Activated gamma-delta T cell treated with Interleukin-2 at 50 U/mL for 16 hours (primary cell): Measurements from ENCODE around the gene GPATCH1.
"Not testable (repeated sequence)": the region's sequence is repeated elsewhere in the genome, so short reads cannot be mapped to it uniquely, and the experiment has no call there.

Experiments used
- DNase-seq: peaks from one replicate; pipeline ENCODE4 v3.0.0-alpha.2; 2020

The GPATCH1 gene

DNA sequence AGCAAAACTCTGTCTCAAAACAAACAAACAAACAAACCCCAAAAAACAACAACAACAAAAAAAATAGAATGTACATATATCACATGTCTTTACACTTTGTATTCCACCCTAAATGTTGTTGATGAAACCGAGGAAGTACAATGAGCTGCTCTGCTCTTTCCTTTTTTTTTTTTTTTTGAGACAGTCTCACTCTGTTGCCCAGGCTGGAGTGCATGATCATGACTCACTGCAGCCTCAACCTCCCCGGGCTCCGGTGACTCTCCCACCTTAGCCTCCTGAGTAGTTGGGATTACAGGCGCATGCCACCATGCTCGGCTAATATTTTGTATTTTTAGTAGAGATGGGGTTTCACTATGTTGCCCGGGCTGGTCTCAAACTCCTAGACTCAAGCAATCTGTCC lies 82.5 kb downstream of the GPATCH1 start:
- no peak for DNase-seq

DNA sequence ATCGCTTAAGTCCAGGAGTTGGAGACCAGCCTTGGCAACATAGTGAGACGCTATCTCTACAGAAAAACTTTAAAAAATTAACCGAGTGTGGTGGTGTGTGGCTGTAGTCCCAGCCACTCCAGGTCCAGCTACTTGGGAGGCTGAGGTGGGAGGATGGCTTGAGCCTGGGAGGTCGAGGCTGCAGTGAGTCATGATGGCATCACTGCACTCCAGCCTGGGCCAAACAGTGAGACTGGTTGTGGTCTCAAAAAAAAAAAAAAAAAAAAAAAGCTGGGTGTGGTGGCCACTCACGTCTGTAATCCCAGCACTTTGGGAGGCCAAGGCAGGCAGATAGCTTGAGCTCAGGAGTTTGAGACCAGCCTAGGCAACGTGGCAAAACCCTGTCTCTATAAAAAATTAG lies 85.1 kb downstream of the GPATCH1 start:
- DNase-seq, result not testable (repeated sequence)

GRCh38 chr19:33167438-33167837 lies 86.5 kb downstream of the GPATCH1 start:
- no peak for DNase-seq

DNA sequence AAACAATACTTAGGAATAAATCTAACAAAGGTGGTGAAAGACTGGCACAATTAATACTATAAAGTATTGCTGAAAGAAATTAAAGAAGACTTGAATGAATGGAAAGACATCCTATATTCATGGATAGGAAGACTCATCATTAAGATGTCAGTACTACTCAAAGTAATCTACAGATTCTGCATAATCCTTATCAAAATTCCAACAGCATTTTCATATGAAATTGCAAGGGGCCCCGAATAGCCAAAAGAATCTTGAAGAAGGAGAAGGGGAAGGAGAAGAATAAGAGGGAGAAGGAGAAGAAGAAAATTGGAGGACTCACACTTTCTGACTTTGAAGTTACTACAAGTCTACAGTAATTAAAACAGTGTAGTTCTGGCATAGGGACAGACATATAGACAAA lies 87.5 kb downstream of the GPATCH1 start:
- no peak for DNase-seq

- no peak for DNase-seq
These were observed 90.3 kb downstream of the GPATCH1 start for GRCh38 chr19:33171222-33171795.

- no peak for DNase-seq
These were observed 91.0 kb downstream of the GPATCH1 start for GRCh38 chr19:33171916-33172359.

- DNase-seq, result no peak
These were observed 93.2 kb downstream of the GPATCH1 start for GRCh38 chr19:33174186-33174585.

DNA sequence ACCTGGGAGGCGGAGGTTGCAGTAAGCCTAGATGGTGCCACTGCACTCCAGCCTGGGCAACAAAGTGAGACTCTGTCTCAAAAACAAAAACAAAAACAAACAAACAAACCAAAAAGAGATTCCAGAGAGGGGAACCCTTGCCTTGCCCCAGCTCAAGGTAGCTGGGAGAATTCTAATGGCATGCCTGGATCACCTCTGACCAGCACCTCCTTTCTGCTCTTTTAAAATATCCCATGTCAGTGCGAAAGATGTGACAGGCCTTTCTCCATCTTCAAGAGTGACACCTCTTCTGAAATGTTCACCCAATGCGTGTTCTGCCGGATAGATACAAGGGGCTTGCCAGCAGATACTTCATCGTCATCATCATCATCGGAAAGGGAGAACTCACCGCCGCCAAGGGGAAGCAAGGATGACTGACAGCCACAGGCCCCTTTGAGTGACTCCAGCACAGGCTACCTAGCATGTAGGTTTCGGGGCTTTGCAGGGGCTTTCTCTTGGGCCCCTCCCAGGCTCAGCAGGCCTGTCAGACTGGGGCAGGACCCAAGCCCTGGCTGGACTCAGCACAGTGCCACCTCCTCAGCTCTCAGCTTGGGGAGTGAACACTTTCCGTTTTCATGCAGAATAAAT lies 94.3 kb downstream of the GPATCH1 start:
- DNase-seq, result no peak

GRCh38 chr19:33175886-33176669 lies 95.1 kb downstream of the GPATCH1 start:
- peak; percentile 14 for DNase-seq

- DNase-seq, result peak; percentile 93
These were observed 95.9 kb downstream of the GPATCH1 start for GRCh38 chr19:33176670-33177416.

DNA sequence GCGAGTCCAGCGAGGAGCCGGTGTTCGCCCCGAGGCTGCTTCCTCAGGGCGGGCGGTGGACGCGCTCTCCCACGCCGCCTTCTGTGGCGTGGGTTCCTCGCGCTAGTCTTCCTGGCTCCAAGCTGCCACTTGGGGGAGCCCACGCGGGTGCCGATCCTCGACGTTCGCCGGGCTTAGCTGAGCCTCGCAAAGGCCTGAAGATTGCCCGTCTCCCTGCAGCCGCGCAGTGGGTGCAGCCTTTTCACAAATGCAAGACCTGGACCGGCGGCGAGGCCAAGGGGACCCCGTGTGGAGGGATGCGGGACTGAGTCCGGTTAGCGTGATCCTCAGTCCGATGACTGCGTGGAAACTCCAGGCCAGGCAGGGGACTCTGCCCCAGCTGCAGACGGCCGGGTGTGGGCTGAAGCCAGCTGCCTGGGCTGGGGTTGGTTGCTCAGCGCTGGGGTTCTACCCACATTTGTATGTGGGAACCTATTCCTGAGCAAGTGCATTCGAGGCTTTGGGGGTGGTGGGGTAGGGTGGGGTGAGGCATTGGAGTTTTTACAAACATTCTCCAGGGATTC lies 96.5 kb downstream of the GPATCH1 start:
- DNase-seq, result peak; percentile 77
